ENCODE measurements around the gene BANF2.

BANF2 gene

GRCh38 chr20:17709361-17710293 is 9.9 kb downstream of the BANF2 start:
- no peak for DNase-seq (ENCODE audit: low read depth in 2 of 2)

DNA sequence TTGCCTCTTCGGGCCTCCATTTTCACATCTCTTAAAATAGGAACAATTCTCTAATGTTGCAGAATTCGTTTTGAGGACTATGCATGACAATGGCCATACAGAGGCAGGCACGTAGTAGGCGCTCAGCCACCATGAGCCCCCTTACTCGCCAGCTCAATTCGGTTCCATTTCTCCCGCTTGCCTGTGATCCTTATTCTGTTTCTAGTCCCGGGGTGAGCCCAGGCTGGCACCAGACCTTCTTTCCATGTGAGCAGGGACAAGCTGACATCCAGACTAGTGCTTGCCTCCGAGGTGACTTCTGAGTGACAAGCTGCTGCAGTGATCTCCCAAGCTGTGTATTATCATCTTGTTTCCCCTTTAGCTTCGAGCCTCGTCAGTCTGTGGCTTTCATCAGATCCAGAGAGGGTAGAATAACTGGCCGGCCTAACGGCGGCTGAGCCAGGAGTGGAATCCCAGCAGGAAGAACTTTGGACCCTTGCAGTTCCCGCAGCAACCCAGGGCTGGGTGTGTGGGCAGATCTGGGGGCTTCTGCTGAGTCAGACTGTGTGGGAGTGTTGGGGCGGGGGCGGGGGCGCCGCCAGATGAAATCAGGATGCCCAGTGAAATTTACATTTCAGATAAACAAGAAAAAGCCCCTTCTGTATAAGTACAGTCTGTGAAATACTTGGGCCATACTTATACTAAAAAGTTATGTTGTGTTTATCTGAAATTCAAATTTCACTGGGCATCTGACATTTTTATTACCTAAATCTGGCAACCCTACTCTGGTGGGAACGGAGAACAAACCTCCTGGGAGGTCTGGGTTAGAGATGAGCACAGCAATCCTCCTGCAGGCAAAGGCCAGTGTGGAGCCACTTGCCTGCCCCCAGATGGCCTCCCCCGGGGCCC is 10.9 kb downstream of the BANF2 start:
- no peak for DNase-seq (ENCODE audit: low read depth in 2 of 2)

GRCh38 chr20:17711267-17711627 is 11.5 kb downstream of the BANF2 start:
- no peak for DNase-seq (ENCODE audit: low read depth in 2 of 2)

DNA sequence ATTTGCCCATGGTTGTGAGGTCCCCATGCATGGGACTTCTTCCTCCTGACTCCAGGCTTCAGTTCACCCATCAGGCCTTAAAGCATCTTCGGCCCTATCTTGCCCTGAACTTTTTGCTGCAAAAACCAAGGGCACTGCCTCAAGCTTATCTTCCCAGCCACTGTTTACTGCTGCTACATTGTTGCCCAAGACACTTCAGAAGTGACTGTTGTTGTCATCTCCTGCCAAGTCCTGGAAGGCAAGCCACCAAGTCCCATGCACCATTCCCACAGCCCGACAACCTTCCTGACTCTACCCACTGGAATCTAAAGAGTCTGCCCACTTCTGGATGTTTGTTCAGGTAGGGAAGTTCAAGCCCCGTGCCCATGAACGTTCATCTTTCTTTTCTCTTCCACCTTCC is 12.4 kb downstream of the BANF2 start:
- no peak for DNase-seq (ENCODE audit: low read depth in 2 of 2)

DNA sequence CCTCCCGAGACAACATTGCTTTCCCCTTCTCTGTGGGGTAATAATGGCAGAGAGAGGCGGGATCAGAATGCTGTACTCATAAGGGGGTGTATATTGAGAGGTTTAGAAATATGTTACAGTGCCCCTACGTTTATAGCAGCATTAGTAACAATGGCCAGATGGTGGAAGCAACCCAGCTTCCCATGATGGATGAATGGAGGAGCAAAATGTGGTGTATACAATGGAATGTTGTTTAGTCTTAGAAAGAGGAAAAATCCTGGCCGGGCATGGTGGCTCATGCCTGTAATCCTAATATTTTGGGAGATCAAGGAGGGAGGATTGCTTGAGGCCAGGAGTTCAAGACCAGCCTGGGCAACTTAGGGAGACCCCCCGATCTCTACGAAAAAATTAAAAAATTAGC is 12.9 kb downstream of the BANF2 start:
- DNase-seq (ENCODE audit: low read depth in 2 of 2): no peak

- no peak for DNase-seq (ENCODE audit: low read depth in 2 of 2)
Measured at GRCh38 chr20:17714597-17714996, 14.8 kb downstream of the BANF2 start.

DNA sequence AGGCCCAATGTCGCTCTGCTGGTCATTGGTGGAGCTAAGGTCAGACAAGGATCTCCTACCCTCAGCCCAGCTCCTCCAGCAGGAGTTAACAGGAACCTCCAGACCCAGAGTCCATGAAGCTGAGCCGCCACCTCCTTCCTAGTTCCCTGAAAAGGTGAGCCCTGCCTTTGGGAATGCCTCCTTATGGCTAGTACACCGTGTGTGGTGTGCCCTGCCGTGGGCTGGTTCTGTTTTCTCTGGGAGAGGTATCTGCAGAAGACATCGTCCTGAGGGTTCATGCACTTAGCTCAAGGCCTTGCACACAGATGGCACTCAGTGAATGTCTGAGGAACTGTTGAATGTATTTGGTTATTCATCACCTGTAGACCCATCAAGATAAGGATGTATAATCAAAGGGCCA is 15.3 kb downstream of the BANF2 start:
- no peak for DNase-seq (ENCODE audit: low read depth in 2 of 2)

DNA sequence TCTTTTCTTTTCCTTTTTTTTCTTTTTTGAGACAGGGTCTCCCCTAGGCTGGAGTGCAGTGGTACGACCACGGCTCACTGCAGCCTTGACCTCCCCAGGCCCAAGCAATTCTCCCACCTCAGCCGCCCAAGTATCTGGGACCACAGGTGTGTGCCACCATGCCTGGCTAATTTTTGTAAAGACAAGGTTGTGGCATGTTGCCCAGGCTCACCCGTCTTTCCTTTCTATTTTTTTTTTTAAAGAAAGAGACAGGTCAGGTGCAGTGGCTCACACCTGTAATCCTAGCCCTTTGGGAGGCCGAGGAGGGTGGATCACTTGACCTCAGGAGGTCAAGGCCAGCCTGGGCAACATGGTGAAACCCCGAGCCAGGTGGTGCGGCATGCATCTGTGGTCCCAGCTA is 16.6 kb downstream of the BANF2 start:
- DNase-seq (ENCODE audit: low read depth in 2 of 2): no peak

DNA sequence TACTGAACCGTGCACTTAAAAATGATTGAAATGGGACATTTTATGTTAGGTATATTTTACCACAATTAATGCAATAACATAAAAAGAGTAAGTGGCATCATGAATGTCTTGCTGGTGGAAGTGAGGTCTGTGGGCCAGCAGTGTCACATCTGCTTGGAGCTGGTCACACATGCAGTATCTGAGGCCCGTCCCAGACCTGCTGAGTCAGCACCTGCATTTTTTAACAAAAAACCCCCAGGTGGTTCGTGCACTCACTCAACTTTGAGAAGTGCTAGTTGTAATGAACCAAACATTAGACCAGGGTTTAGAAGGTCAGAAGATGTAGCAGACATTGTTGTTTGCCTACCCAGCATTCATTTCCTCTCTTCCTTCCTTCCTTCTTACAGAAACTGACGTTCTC is 21.0 kb downstream of the BANF2 start:
- no peak for DNase-seq (ENCODE audit: low read depth in 2 of 2)

- no peak for DNase-seq (ENCODE audit: low read depth in 2 of 2)
Measured at GRCh38 chr20:17721802-17722486, 22.2 kb downstream of the BANF2 start.

DNA sequence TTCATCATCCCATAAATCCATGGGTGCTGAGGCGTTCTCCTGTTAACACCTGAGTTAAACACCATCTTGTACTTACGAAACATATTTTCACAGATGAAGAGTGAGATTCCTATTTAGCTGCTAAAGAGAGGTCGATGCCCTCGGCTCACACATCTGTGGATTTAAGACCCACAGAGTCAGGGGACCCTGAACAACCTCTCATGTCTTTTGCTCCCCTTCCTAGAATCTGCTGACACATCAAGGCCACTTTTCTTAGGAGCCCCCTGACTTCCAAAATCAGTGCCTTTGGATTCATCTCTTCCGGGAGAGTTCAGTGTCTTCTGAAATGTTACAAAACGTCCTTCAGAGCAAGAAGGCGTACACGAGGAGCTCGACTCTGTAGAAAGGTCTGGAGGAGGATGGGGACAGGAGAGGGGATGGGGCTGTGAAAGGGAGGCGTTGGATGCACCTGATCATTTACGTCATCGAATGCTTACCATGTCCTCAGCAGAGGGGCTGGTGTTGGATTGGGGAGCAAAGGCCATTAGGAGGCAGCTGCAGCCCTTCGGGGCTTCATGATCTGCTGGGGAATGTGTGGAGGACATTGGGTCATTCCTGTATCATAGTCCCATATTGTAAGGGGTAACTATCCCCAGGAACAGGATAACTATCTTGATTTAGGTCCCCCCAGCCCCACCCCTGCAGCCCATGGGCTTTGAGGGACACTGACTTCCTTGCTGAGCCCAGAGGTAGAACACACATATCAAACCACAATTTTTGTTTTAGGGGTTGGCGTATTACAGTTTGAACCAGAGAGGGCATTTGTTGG is 22.9 kb downstream of the BANF2 start:
- no peak for DNase-seq (ENCODE audit: low read depth in 2 of 2)

DNA sequence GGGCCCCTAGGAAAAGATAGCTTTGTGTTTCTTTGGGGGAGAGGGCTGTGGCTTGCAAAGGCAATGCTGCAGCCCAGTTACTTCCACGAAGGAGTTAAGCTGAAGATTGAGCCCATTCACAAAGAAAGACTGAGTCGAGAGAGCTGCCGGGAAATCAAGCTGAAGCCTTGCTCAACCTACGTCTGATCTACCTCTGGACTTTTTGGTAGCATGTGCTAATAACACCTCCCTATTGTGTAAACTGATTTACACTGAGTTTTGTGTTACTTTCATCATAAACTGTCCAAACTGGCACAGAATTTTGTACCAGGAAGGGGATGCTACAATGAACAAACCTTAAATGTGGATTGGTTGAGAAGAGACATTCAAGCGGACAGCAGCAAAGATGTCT is 23.5 kb downstream of the BANF2 start:
- no peak for DNase-seq (ENCODE audit: low read depth in 2 of 2)

GRCh38 chr20:17725094-17725835 is 25.5 kb downstream of the BANF2 start:
- DNase-seq (ENCODE audit: low read depth in 2 of 2): no peak

GRCh38 chr20:17726902-17727301 is 27.1 kb downstream of the BANF2 start:
- no peak for DNase-seq (ENCODE audit: low read depth in 2 of 2)

GRCh38 chr20:17727351-17727750 is 27.6 kb downstream of the BANF2 start:
- DNase-seq (ENCODE audit: low read depth in 2 of 2): no peak

GRCh38 chr20:17728074-17728473 is 28.3 kb downstream of the BANF2 start:
- DNase-seq (ENCODE audit: low read depth in 2 of 2): no peak

- DNase-seq (ENCODE audit: low read depth in 2 of 2): no peak
Measured at GRCh38 chr20:17730071-17730470, 30.3 kb downstream of the BANF2 start.

GRCh38 chr20:17731233-17731632 is 31.5 kb downstream of the BANF2 start:
- no peak for DNase-seq (ENCODE audit: low read depth in 2 of 2)

GRCh38 chr20:17732907-17733521 is 33.2 kb downstream of the BANF2 start:
- no peak for DNase-seq (ENCODE audit: low read depth in 2 of 2)

DNA sequence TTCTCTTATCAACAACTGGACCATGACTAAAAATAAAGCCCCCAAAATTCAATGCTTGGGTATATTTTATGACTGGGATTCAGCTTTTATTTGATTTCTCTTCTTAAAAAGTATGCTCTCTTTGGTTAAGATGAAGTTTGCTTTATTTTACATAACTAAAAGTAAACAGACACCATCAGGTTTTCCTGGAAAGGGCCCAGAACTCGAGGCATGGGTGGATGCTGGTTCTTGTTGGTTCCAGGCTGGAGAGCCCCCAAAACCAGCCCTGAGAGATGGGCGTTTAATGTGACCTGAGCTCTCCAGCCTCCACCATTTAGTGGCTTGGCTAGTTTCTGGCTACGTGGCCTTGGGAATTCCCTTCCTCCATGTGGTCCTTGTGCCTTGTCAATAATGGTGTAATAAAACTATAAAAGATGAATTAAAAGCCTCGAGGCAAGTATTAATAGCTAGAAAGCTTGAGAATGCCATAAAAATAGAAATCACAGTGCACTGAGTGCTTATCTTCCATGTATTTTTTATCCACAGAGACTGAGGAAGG is 34.1 kb downstream of the BANF2 start:
- DNase-seq (ENCODE audit: low read depth in 2 of 2): no peak
